HL-60 (cell line): Measurements from ENCODE around the gene COL23A1.

Experiments
- GABPA ChIP-seq: IDR thresholded peaks from 2 replicates; pipeline ENCODE4 v1.6.1; 2012; ENCODE audit warnings: low read depth
- POLR2AphosphoS5 ChIP-seq: IDR thresholded peaks from 2 replicates; pipeline ENCODE4 v1.6.1; 2012; ENCODE audit warnings: low read depth
- SPI1 ChIP-seq: IDR thresholded peaks from 2 replicates; pipeline ENCODE4 v1.6.1; 2012; ENCODE audit warnings: low read depth, mild to moderate bottlenecking, borderline replicate concordance
- TF ChIP-seq, protein P1 (sequence below): IDR thresholded peaks from one replicate; pipeline ENCODE4 v1.5.1; 2011; ENCODE audit warnings: low read length, control low read depth, inconsistent platforms; ENCODE audit not compliant: insufficient read depth
- TF ChIP-seq, protein P2 (sequence below): IDR thresholded peaks from 2 replicates; pipeline ENCODE4 v1.6.1; 2012; ENCODE audit warnings: low read depth; ENCODE audit not compliant: insufficient replicate concordance

DNA sequence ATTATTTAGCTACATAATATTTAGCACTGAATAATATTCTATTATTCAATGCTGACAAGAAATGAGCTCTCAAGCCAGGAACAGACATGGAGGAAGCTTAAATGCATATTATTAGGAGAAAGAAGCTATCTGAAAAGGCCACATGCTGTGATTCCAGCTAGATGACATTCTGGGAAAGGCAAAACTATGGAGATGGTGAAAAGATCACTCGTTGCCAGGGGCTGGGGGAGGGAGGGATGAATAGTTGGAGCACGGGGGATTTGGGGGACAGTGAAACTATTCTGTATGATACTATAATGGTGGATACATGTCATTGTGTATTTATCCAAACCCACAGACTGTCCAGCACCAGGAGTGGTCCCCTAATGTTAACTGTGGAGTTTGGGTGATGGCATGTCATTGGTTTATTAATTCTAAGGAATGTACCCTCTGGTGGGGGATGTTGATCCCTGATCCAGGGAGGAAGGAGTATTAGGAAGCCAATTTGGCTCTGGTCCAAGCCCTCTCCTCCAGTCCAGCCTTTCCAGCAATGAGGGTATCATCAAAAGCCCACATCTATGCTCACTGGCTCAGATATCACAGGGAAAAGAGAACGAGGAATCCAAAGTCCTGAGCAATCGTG is 162.5 kb downstream of the COL23A1 start:
- TF ChIP-seq, protein P1, sequence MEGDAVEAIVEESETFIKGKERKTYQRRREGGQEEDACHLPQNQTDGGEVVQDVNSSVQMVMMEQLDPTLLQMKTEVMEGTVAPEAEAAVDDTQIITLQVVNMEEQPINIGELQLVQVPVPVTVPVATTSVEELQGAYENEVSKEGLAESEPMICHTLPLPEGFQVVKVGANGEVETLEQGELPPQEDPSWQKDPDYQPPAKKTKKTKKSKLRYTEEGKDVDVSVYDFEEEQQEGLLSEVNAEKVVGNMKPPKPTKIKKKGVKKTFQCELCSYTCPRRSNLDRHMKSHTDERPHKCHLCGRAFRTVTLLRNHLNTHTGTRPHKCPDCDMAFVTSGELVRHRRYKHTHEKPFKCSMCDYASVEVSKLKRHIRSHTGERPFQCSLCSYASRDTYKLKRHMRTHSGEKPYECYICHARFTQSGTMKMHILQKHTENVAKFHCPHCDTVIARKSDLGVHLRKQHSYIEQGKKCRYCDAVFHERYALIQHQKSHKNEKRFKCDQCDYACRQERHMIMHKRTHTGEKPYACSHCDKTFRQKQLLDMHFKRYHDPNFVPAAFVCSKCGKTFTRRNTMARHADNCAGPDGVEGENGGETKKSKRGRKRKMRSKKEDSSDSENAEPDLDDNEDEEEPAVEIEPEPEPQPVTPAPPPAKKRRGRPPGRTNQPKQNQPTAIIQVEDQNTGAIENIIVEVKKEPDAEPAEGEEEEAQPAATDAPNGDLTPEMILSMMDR, result no peak
- TF ChIP-seq SPI1, result no peak
- no peak for TF ChIP-seq POLR2AphosphoS5
- TF ChIP-seq, protein P2, sequence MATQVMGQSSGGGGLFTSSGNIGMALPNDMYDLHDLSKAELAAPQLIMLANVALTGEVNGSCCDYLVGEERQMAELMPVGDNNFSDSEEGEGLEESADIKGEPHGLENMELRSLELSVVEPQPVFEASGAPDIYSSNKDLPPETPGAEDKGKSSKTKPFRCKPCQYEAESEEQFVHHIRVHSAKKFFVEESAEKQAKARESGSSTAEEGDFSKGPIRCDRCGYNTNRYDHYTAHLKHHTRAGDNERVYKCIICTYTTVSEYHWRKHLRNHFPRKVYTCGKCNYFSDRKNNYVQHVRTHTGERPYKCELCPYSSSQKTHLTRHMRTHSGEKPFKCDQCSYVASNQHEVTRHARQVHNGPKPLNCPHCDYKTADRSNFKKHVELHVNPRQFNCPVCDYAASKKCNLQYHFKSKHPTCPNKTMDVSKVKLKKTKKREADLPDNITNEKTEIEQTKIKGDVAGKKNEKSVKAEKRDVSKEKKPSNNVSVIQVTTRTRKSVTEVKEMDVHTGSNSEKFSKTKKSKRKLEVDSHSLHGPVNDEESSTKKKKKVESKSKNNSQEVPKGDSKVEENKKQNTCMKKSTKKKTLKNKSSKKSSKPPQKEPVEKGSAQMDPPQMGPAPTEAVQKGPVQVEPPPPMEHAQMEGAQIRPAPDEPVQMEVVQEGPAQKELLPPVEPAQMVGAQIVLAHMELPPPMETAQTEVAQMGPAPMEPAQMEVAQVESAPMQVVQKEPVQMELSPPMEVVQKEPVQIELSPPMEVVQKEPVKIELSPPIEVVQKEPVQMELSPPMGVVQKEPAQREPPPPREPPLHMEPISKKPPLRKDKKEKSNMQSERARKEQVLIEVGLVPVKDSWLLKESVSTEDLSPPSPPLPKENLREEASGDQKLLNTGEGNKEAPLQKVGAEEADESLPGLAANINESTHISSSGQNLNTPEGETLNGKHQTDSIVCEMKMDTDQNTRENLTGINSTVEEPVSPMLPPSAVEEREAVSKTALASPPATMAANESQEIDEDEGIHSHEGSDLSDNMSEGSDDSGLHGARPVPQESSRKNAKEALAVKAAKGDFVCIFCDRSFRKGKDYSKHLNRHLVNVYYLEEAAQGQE, result no peak
- TF ChIP-seq GABPA, result no peak
